NT2/D1 (cell line): ENCODE measurements around the gene MBNL2.

Experiments
- SUZ12 ChIP-seq: IDR thresholded peaks from 2 replicates; pipeline ENCODE4 v1.6.1; 2011; ENCODE audit not compliant: insufficient read length, insufficient read depth; ENCODE audit errors: extremely low read depth
- YY1 ChIP-seq: IDR thresholded peaks from 2 replicates; pipeline ENCODE4 v1.6.1; 2011; ENCODE audit not compliant: insufficient read length, insufficient read depth
- ZNF274 ChIP-seq: IDR thresholded peaks from 2 replicates; pipeline ENCODE4 v1.6.1; 2011; ENCODE audit warnings: mild to moderate bottlenecking, low read depth, low read length

GRCh38 chr13:97198753-97199152, 23.4 kb upstream of the MBNL2 start:
- TF ChIP-seq SUZ12 (no peak), ZNF274 (no peak), YY1 (no peak)
